H1 (cell line): ENCODE data around the gene CABP4. TPM values are rescaled to one million over a fixed set of nuclear protein-coding genes. Genes with fewer than 3 reads are reported as not detected.

Source experiments
- CTCF ChIA-PET: fragments of 300-600 bp; sonication (Branson Sonifier 250); formaldehyde crosslinking; loops from one replicate; lab custom pipeline; 2021; ENCODE audit not compliant: partially characterized antibody; lab: Charles Lee
- POLR2A ChIA-PET: fragments of 300-600 bp; sonication (Branson Sonifier 250); formaldehyde crosslinking; loops from one replicate; lab custom pipeline; 2021; ENCODE audit warnings: inconsistent platforms; ENCODE audit not compliant: partially characterized antibody; lab: Charles Lee
- DNase-seq, 2 experiments: peaks; one replicate each; pipeline versions ENCODE4 v3.0.0 to v3.0.0-alpha.2; 2010 to 2022; ENCODE audit warnings: low spot score in 2 of 2, low read depth in 1 of 2, mixed read lengths in 1 of 2
- FAIRE-seq: peaks from 2 replicates; lab custom pipeline; 2011; peaks lifted over from hg19 to GRCh38; lab: Jason Lieb, UNC
- H2AFZ ChIP-seq: 2 replicates; pipeline ENCODE4 v1.8.1; 2012; ENCODE audit warnings: low read length, inconsistent platforms
- H2AK5ac ChIP-seq: 2 replicates; pipeline ENCODE4 v1.6.1; 2013; ENCODE audit warnings: low read depth, low read length
- H2BK120ac ChIP-seq: replicated peaks from 2 replicates; pipeline ENCODE3; 2013; ENCODE audit warnings: low read depth, low read length, inconsistent platforms
- H2BK12ac ChIP-seq: 2 replicates; pipeline ENCODE4 v1.6.1; 2013; ENCODE audit warnings: low read depth, low read length
- H2BK15ac ChIP-seq: 2 replicates; pipeline ENCODE4 v1.6.1; 2013; ENCODE audit warnings: low read length
- H2BK20ac ChIP-seq: 2 replicates; pipeline ENCODE4 v1.6.1; 2013; ENCODE audit warnings: low read length
- H2BK5ac ChIP-seq: 2 replicates; pipeline ENCODE4 v1.6.1; 2013; ENCODE audit warnings: low read depth, low read length
- H3K14ac ChIP-seq: 2 replicates; pipeline ENCODE4 v1.6.1; 2013; ENCODE audit warnings: inconsistent platforms; ENCODE audit not compliant: insufficient read length
- H3K18ac ChIP-seq: 2 replicates; pipeline ENCODE4 v1.6.1; 2013; ENCODE audit warnings: low read length; ENCODE audit errors: extremely low read depth
- H3K23ac ChIP-seq: 2 replicates; pipeline ENCODE4 v1.6.1; 2013; ENCODE audit warnings: inconsistent platforms; ENCODE audit not compliant: insufficient read length
- H3K23me2 ChIP-seq: 2 replicates; pipeline ENCODE4 v1.6.1; 2013; ENCODE audit warnings: low read depth, low read length
- H3K27ac ChIP-seq: 2 replicates; pipeline ENCODE4 v1.6.1; 2011; ENCODE audit warnings: low read depth, low read length, inconsistent platforms
- H3K27me3 ChIP-seq, 4 experiments: replicated peaks in 1 of 4; 1 replicate in 1 of 4; 2 replicates in 3 of 4; pipeline versions ENCODE4 v1.6.1 to v1.8.1; 2011 to 2013; ENCODE audit warnings: low read length in 3 of 4, mild to moderate bottlenecking in 3 of 4, inconsistent platforms in 2 of 4, mixed read lengths in 2 of 4, moderate library complexity in 1 of 4; ENCODE audit not compliant: control insufficient read depth in 3 of 4, insufficient read depth in 3 of 4; ENCODE audit errors: extremely low read depth in 1 of 4
- H3K36me3 ChIP-seq, 4 experiments: 2 replicates each; pipeline versions ENCODE4 v1.6.1 to v1.8.1; 2011 to 2013; ENCODE audit warnings: mild to moderate bottlenecking in 4 of 4, low read length in 3 of 4, moderate library complexity in 2 of 4, control low read depth in 1 of 4, inconsistent platforms in 1 of 4; ENCODE audit not compliant: insufficient read depth in 4 of 4, control insufficient read depth in 2 of 4
- H3K4ac ChIP-seq: replicated peaks from 2 replicates; pipeline ENCODE3; 2013; ENCODE audit warnings: low read length, low read depth, mixed read lengths, inconsistent platforms; ENCODE audit not compliant: insufficient read length
- H3K4me1 ChIP-seq, 4 experiments: replicated peaks in 1 of 4; 1 replicate in 1 of 4; 2 replicates in 3 of 4; pipeline versions ENCODE4 v1.6.1 to v1.8.1; 2011 to 2013; ENCODE audit warnings: low read length in 3 of 4, inconsistent platforms in 2 of 4, mixed read lengths in 1 of 4; ENCODE audit not compliant: insufficient read depth in 4 of 4, control insufficient read depth in 3 of 4
- H3K4me2 ChIP-seq, 2 experiments: 2 replicates each; pipeline versions ENCODE4 v1.6.1 to v1.8.1; 2011 to 2013; ENCODE audit warnings: low read depth in 2 of 2, low read length in 2 of 2, control low read depth in 1 of 2, inconsistent platforms in 1 of 2, mild to moderate bottlenecking in 1 of 2; ENCODE audit not compliant: insufficient read depth in 1 of 2
- H3K4me3 ChIP-seq, 4 experiments: fragments of 200-600, 300-600 bp in 1 of 4; sonication (generic), shearing (Covaris generic), sonication (Bioruptor Twin) in 1 of 4; 2 replicates each; pipeline versions ENCODE4 v1.5.1 to v1.8.1; 2011 to 2016; ENCODE audit warnings: low read length in 4 of 4, low read depth in 3 of 4, control low read depth in 2 of 4, inconsistent platforms in 2 of 4, mild to moderate bottlenecking in 2 of 4, mixed read lengths in 1 of 4, moderate library complexity in 1 of 4; ENCODE audit not compliant: insufficient read depth in 2 of 4; ENCODE audit errors: extremely low read depth in 1 of 4
- H3K56ac ChIP-seq: replicated peaks from 2 replicates; pipeline ENCODE3; 2013; ENCODE audit warnings: low read depth, mild to moderate bottlenecking, mixed read lengths, low read length, inconsistent platforms; ENCODE audit not compliant: insufficient read length
- H3K79me1 ChIP-seq: 2 replicates; pipeline ENCODE4 v1.6.1; 2013; ENCODE audit warnings: low read depth, low read length, control low read depth
- H3K79me2 ChIP-seq, 2 experiments: 2 replicates each; pipeline versions ENCODE4 v1.6.1 to v1.8.1; 2012 to 2013; ENCODE audit warnings: low read length in 2 of 2, mild to moderate bottlenecking in 2 of 2, inconsistent platforms in 1 of 2; ENCODE audit not compliant: insufficient read depth in 2 of 2, control insufficient read depth in 1 of 2
- H3K9ac ChIP-seq, 4 experiments: replicated peaks in 1 of 4; 1 replicate in 1 of 4; 2 replicates in 3 of 4; pipeline versions ENCODE4 v1.6.1 to v1.8.1; 2011 to 2013; ENCODE audit warnings: low read depth in 3 of 4, low read length in 3 of 4, control low read depth in 2 of 4, mild to moderate bottlenecking in 2 of 4, moderate library complexity in 2 of 4, inconsistent platforms in 1 of 4; ENCODE audit errors: extremely low read depth in 1 of 4
- H3K9me3 ChIP-seq, 2 experiments: 2 replicates each; pipeline versions ENCODE4 v1.6.1 to v1.8.1; 2012 to 2013; ENCODE audit warnings: mild to moderate bottlenecking in 2 of 2, moderate library complexity in 2 of 2, control low read depth in 1 of 2, inconsistent platforms in 1 of 2, low read depth in 1 of 2, low read length in 1 of 2, mixed read lengths in 1 of 2; ENCODE audit not compliant: insufficient read depth in 2 of 2
- H4K20me1 ChIP-seq, 2 experiments: replicated peaks in 1 of 2; 2 replicates each; pipeline versions ENCODE3 to v1.8.1; 2011 to 2013; ENCODE audit warnings: inconsistent platforms in 2 of 2, low read length in 2 of 2, mild to moderate bottlenecking in 1 of 2; ENCODE audit not compliant: insufficient read depth in 2 of 2, control insufficient read depth in 1 of 2
- H4K5ac ChIP-seq: 2 replicates; pipeline ENCODE4 v1.6.1; 2013; ENCODE audit warnings: low read length, low read depth, mixed read lengths, inconsistent platforms; ENCODE audit not compliant: insufficient read length
- H4K8ac ChIP-seq: 2 replicates; pipeline ENCODE4 v1.8.0; 2013; ENCODE audit warnings: mild to moderate bottlenecking, moderate library complexity, low read length, inconsistent platforms; ENCODE audit not compliant: insufficient read depth; ENCODE audit errors: extremely low read depth
- H4K91ac ChIP-seq: replicated peaks from 2 replicates; pipeline ENCODE3; 2013; ENCODE audit warnings: low read length, mixed read lengths, inconsistent platforms; ENCODE audit not compliant: insufficient read length
- CBX5 ChIP-seq: fragments of 300-800, 300-1000 bp; sonication (generic); IDR thresholded peaks from 2 replicates; pipeline ENCODE4 v1.7.1; 2016; ENCODE audit warnings: antibody characterized with exemption, low read length, low read depth
- CEBPB ChIP-seq: IDR thresholded peaks from 2 replicates; pipeline ENCODE4 v1.6.1; 2012; ENCODE audit warnings: low read depth, low read length
- HDAC2 ChIP-seq, 2 experiments: fragments of 300-600 bp in 1 of 2; sonication (generic) in 1 of 2; IDR thresholded peaks; 2 replicates each; pipeline ENCODE4 v1.6.1; 2011 to 2012; ENCODE audit warnings: low read depth in 2 of 2, low read length in 2 of 2, mild to moderate bottlenecking in 2 of 2, moderate library complexity in 2 of 2, borderline replicate concordance in 1 of 2, inconsistent platforms in 1 of 2
- MAFK ChIP-seq: IDR thresholded peaks from 2 replicates; pipeline ENCODE4 v1.6.1; 2012; ENCODE audit warnings: low read depth, mild to moderate bottlenecking, improper control_type of control experiment, low read length
- POLR2AphosphoS5 ChIP-seq: IDR thresholded peaks from 2 replicates; pipeline ENCODE4 v1.6.1; 2011; ENCODE audit warnings: low read depth, low read length
- SIRT6 ChIP-seq: IDR thresholded peaks from one replicate; pipeline ENCODE4 v1.7.1; 2012; ENCODE audit warnings: low read length, inconsistent platforms
- SUZ12 ChIP-seq: fragments of 200-600 bp; sonication (generic); IDR thresholded peaks from 2 replicates; pipeline ENCODE4 v1.6.1; 2012; ENCODE audit warnings: mild to moderate bottlenecking, inconsistent platforms, low read length, moderate library complexity, mixed read lengths
- WGBS, 2 experiments: shearing (Covaris generic) in 1 of 2; methylation state at CpG; one replicate each; pipeline versions ENCODE4 v1.1.6 to v1.1.7; 2013 to 2015; ENCODE audit warnings: low lambda C conversion rate in 2 of 2, mixed read lengths in 2 of 2, inconsistent platforms in 1 of 2, low coverage in 1 of 2, missing lambda C conversion rate in 1 of 2; ENCODE audit not compliant: insufficient replicate concordance in 2 of 2, insufficient coverage in 1 of 2, insufficient read length in 1 of 2; ENCODE audit errors: extremely low coverage in 1 of 2, missing lambda C conversion rate in 1 of 2; 5-methylcytosine and 5-hydroxymethylcytosine counted together
- polyA plus RNA-seq, 7 experiments: library from polyadenylated mRNA; depleted of rRNA in 3 of 7; stranded (reverse) in 5 of 7; unstranded in 2 of 7; fragments of >200 nt in 5 of 7; fragments of 200-250 nt in 2 of 7; gene quantifications; 1 replicate in 5 of 7; 2 replicates in 1 of 7; 4 replicates in 1 of 7; pipeline versions ENCODE4 v1.2.1 to v1.2.3, GENCODE V29; 2011 to 2013; ENCODE audit warnings: missing spikeins in 2 of 7, mixed read lengths in 2 of 7
- total RNA-seq: library from RNA; stranded (reverse); fragmentation: NEBNext Ultra II Directional; extraction: Animal tissue kit (Norgen Biotek cat#: 25700); gene quantifications from 2 replicates; pipeline ENCODE4 v1.2.1, GENCODE V29; 2021
- TF ChIP-seq, protein P1 (sequence below): IDR thresholded peaks from 2 replicates; pipeline ENCODE4 v1.6.1; 2012; ENCODE audit warnings: low read length, inconsistent platforms

Gene CABP4
- total and polyA plus RNA-seq, 2 of the 8 experiments (the other 6 are each of a cell fraction or from before 2014, with no cell fraction given), result not detected

DNA sequence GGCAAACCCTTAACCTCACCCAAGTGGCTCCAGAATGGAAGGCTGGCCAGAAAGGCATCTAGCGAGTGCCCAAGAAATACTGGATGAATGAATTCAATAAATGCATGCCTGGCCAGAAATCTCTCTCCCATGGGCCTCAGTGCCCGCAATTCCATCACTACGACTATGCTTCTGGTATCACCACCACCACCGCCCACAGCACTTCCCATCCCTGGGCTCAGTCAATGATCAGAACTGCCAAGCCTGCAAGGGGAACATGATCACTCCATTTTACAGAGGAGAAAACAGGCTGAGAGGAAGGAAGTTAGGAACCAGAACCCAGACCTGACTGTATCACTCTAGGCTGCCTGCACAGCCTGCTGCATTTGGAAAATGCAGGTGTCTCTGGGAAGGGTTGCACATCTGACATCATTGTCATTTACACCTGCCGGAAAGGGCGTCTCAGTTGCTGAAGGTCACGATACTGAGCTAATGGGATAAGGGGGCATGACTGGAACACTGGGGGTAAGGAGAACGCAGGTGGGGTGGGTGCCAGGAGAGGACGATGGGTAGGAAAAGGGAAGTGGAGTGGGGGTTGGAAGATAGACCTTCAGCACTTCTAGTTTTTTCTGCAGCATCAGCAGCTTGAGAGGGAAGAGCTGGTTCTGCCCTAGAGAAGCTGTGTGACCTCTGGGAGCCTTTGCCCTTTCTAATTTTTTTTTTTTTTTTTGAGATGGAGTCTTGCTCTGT lies 5.9 kb upstream of the CABP4 start:
- Histone ChIP-seq H3K4me2 (no peak overlapping the region), H2AFZ (no peak overlapping the region), H3K4me1 (no peaks in the 10 kb centered on the region), H4K91ac (no peak overlapping the region), H3K36me3 (no peaks in the 10 kb centered on the region)
- no peak for DNase-seq
- TF ChIP-seq POLR2AphosphoS5 (no peak), HDAC2 (IDR thresholded peaks at IDR 0.05; ENCODE audit: borderline replicate concordance in 1 of 2, low read depth in 2 of 2, low read length in 2 of 2) (no peak), SIRT6 (no peak), MAFK (no peak), SUZ12 (no peak), CBX5 (no peak), CEBPB (no peak)
- TF ChIP-seq, protein P1, sequence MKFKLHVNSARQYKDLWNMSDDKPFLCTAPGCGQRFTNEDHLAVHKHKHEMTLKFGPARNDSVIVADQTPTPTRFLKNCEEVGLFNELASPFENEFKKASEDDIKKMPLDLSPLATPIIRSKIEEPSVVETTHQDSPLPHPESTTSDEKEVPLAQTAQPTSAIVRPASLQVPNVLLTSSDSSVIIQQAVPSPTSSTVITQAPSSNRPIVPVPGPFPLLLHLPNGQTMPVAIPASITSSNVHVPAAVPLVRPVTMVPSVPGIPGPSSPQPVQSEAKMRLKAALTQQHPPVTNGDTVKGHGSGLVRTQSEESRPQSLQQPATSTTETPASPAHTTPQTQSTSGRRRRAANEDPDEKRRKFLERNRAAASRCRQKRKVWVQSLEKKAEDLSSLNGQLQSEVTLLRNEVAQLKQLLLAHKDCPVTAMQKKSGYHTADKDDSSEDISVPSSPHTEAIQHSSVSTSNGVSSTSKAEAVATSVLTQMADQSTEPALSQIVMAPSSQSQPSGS, result no peak
- TF ChIP-seq, all 59 proteins: peak for 0
- POLR2A ChIA-PET, result interaction anchor here (0.8 to 1.4 kb wide), 6 partner anchors 10 to 40 kb away, joined by 3 to 7 read pairs (median 4); partner anchors contain the start of gene RPS6KB2
- H3K23me2 ChIP-seq, result no peaks in the 10 kb centered on the region
- no peak overlapping the region for H3K56ac ChIP-seq
- no peak overlapping the region for H2BK12ac ChIP-seq
- H2BK15ac ChIP-seq, result no peak overlapping the region
- H4K5ac ChIP-seq, result no peak overlapping the region
- no peak overlapping the region for H2BK5ac ChIP-seq
- H3K27me3 ChIP-seq, result no peaks in the 10 kb centered on the region
- no peak overlapping the region for H2BK120ac ChIP-seq
- H2BK20ac ChIP-seq, result no peak overlapping the region
- no peak for FAIRE-seq
- CTCF ChIA-PET, result interaction anchor here (0.6 to 1.3 kb wide), 4 partner anchors 18 to 206 kb away, joined by 3 to 4 read pairs (median 3); partner anchors contain the start of gene PPP1CA
- no peak overlapping the region for H4K8ac ChIP-seq
- H3K23ac ChIP-seq, result no peak overlapping the region
- H3K79me2 ChIP-seq, result no peaks in the 10 kb centered on the region
- WGBS, 2 experiments, result 96% methylated on average over 9 of the region's 9 CpGs; no CpG with 5 or more reads in 1 of the 2 experiments
- no peak overlapping the region for H3K27ac ChIP-seq
- no peak overlapping the region for H3K18ac ChIP-seq
- H3K4me3 ChIP-seq, result no peak overlapping the region
- H2AK5ac ChIP-seq, result no peak overlapping the region
- no peak overlapping the region for H3K14ac ChIP-seq
- no peaks in the 10 kb centered on the region for H4K20me1 ChIP-seq
- no peaks in the 10 kb centered on the region for H3K79me1 ChIP-seq
- H3K9me3 ChIP-seq, result no peaks in the 10 kb centered on the region
- H3K9ac ChIP-seq, result no peak overlapping the region
- H3K4ac ChIP-seq, result no peak overlapping the region
